Effector memory CD8-positive, alpha-beta T cell (primary cell): ENCODE data around the gene HSCB.
A peak's percentile ranks its signal among the peaks of the same experiment; 100 is the strongest.
"Not testable (repeated sequence)": the region's sequence is repeated elsewhere in the genome, so short reads cannot be mapped to it uniquely, and the experiment has no call there.

Experiments
- ATAC-seq: fragments of 150-1000 bp; cut with Tn5 transposase; replicated peaks from 2 replicates; pipeline ENCODE4 v1.10.0; 2021; ENCODE audit warnings: mild to moderate bottlenecking, moderate library complexity
- DNase-seq, 3 experiments: peaks; one replicate each; pipeline ENCODE4 v3.0.0; 2021
- H3K27ac Mint-ChIP-seq, 2 donors: one replicate each; pipeline ENCODE4 v1.8.0; 2022; ENCODE audit warnings: mild to moderate bottlenecking in 2 of 2, mixed read lengths in 2 of 2, moderate library complexity in 2 of 2
- H3K27me3 Mint-ChIP-seq, 2 donors: one replicate each; pipeline ENCODE4 v1.8.0; 2022; ENCODE audit warnings: mixed read lengths in 2 of 2
- H3K36me3 Mint-ChIP-seq: one replicate; pipeline ENCODE4 v1.8.0; 2022; ENCODE audit warnings: mild to moderate bottlenecking, moderate library complexity, mixed read lengths; ENCODE audit not compliant: insufficient read depth
- H3K4me1 Mint-ChIP-seq, 2 donors: one replicate each; pipeline ENCODE4 v1.8.0; 2022; ENCODE audit warnings: low read depth in 2 of 2, mixed read lengths in 2 of 2
- H3K4me3 Mint-ChIP-seq, 2 donors: one replicate each; pipeline ENCODE4 v1.8.0; 2022; ENCODE audit warnings: mild to moderate bottlenecking in 2 of 2, mixed read lengths in 2 of 2, moderate library complexity in 2 of 2
- H3K9me3 Mint-ChIP-seq, 2 donors: one replicate each; pipeline ENCODE4 v1.8.0; 2022; ENCODE audit warnings: mixed read lengths in 2 of 2

The HSCB gene

GRCh38 chr22:28759861-28760560 is 18.2 kb downstream of the HSCB start:
- H3K4me3 Mint-ChIP-seq, result no peak overlapping the region
- H3K9me3 Mint-ChIP-seq, result no peaks in the 10 kb centered on the region
- H3K4me1 Mint-ChIP-seq, result no peaks in the 10 kb centered on the region
- no peaks in the 10 kb centered on the region for H3K36me3 Mint-ChIP-seq
- ATAC-seq (no peak), DNase-seq (no peak)
- H3K27ac Mint-ChIP-seq, result no peak overlapping the region
- no peaks in the 10 kb centered on the region for H3K27me3 Mint-ChIP-seq

GRCh38 chr22:28761449-28761755 is 19.6 kb downstream of the HSCB start:
- H3K36me3 Mint-ChIP-seq, result no peaks in the 10 kb centered on the region
- DNase-seq, result no peak
- H3K4me1 Mint-ChIP-seq, result no peaks in the 10 kb centered on the region
- no peak for ATAC-seq
- H3K27me3 Mint-ChIP-seq, result no peaks in the 10 kb centered on the region
- no peak overlapping the region for H3K27ac Mint-ChIP-seq
- H3K9me3 Mint-ChIP-seq, result no peaks in the 10 kb centered on the region
- H3K4me3 Mint-ChIP-seq, result no peak overlapping the region

GRCh38 chr22:28762000-28762399 is 20.2 kb downstream of the HSCB start:
- H3K9me3 Mint-ChIP-seq, ATAC-seq, H3K4me1 Mint-ChIP-seq, H3K4me3 Mint-ChIP-seq, H3K36me3 Mint-ChIP-seq, H3K27ac Mint-ChIP-seq, H3K27me3 Mint-ChIP-seq, DNase-seq: not testable (repeated sequence)

- H3K4me1 Mint-ChIP-seq, result no peaks in the 10 kb centered on the region
- ATAC-seq (no peak), DNase-seq (no peak)
- peaks cover 3% of the 10 kb centered on the region for H3K36me3 Mint-ChIP-seq
- no peaks in the 10 kb centered on the region for H3K9me3 Mint-ChIP-seq
- H3K27ac Mint-ChIP-seq, result no peak overlapping the region
- H3K27me3 Mint-ChIP-seq, result no peaks in the 10 kb centered on the region
- H3K4me3 Mint-ChIP-seq, result no peak overlapping the region
Observed at GRCh38 chr22:28766628-28767027, 24.8 kb downstream of the HSCB start.

GRCh38 chr22:28768701-28769393 is 27.0 kb downstream of the HSCB start:
- H3K36me3 Mint-ChIP-seq, result peaks cover 16% of the 10 kb centered on the region
- H3K27ac Mint-ChIP-seq, result no peak overlapping the region
- peaks cover 6 to 7% of the 10 kb centered on the region in 2 donors for H3K4me1 Mint-ChIP-seq
- H3K9me3 Mint-ChIP-seq, result no peaks in the 10 kb centered on the region
- no peak overlapping the region for H3K4me3 Mint-ChIP-seq
- ATAC-seq (no peak), DNase-seq (no peak)
- H3K27me3 Mint-ChIP-seq, result no peaks in the 10 kb centered on the region

GRCh38 chr22:28769394-28770085 is 27.7 kb downstream of the HSCB start:
- H3K27me3 Mint-ChIP-seq, result no peaks in the 10 kb centered on the region
- no peak overlapping the region for H3K4me3 Mint-ChIP-seq
- DNase-seq, result no peak

GRCh38 chr22:28771195-28771791 is 29.5 kb downstream of the HSCB start:
- no peak overlapping the region for H3K27ac Mint-ChIP-seq
- H3K4me3 Mint-ChIP-seq, result no peak overlapping the region
- DNase-seq, result no peak
- H3K4me1 Mint-ChIP-seq, result peaks cover 16 to 19% of the 10 kb centered on the region in 2 donors
- ATAC-seq, result no peak
- peaks cover 39% of the 10 kb centered on the region for H3K36me3 Mint-ChIP-seq
- H3K27me3 Mint-ChIP-seq, result no peaks in the 10 kb centered on the region
- no peaks in the 10 kb centered on the region for H3K9me3 Mint-ChIP-seq

More at GRCh38 chr22:28769394-28770085, 27.7 kb downstream of the HSCB start:
- Mint-ChIP-seq H3K36me3 (peaks cover 22% of the 10 kb centered on the region), H3K9me3 (no peaks in the 10 kb centered on the region), H3K27ac (no peak overlapping the region), H3K4me1 (peaks cover 7 to 9% of the 10 kb centered on the region in 2 donors)
- ATAC-seq, result no peak

GRCh38 chr22:28772633-28773460 is 31.0 kb downstream of the HSCB start, which contains the start of gene CCDC117:
CCDC117 (plus strand) TSS chr22:28772695; CDS start chr22:28772850, 155 bp downstream.
- peak within 1 kb of the TSS; percentile 89 to 96 for H3K27ac Mint-ChIP-seq
- ATAC-seq, result peak; percentile 92
- no peaks in the 10 kb centered on the region for H3K9me3 Mint-ChIP-seq
- DNase-seq, result peak; percentile 89 to 90 (median 89)
- H3K36me3 Mint-ChIP-seq, result peaks cover 52% of the 10 kb centered on the region
- peaks cover 16 to 22% of the 10 kb centered on the region in 2 donors for H3K4me1 Mint-ChIP-seq
- H3K4me3 Mint-ChIP-seq, result peak within 1 kb of the TSS; percentile 91 to 92
- H3K27me3 Mint-ChIP-seq, result no peaks in the 10 kb centered on the region

- DNase-seq (no peak), ATAC-seq (no peak)
- Mint-ChIP-seq H3K4me3 (peak overlapping the region; percentile 91 to 92), H3K4me1 (peaks cover 16 to 22% of the 10 kb centered on the region in 2 donors), H3K27me3 (no peaks in the 10 kb centered on the region), H3K9me3 (no peaks in the 10 kb centered on the region), H3K27ac (peak overlapping the region; percentile 89 to 96), H3K36me3 (peaks cover 59% of the 10 kb centered on the region)
Observed at GRCh38 chr22:28773461-28773867, 31.6 kb downstream of the HSCB start.

- Mint-ChIP-seq H3K4me3 (peak overlapping the region; percentile 91 to 92), H3K27ac (peak overlapping the region in 1 of 2 donors; percentile 96), H3K9me3 (no peaks in the 10 kb centered on the region), H3K27me3 (no peaks in the 10 kb centered on the region), H3K36me3 (peaks cover 62% of the 10 kb centered on the region), H3K4me1 (peaks cover 16 to 22% of the 10 kb centered on the region in 2 donors)
- no peak for ATAC-seq
- no peak for DNase-seq
Observed at GRCh38 chr22:28774378-28774777, 32.5 kb downstream of the HSCB start.

- Mint-ChIP-seq H3K4me3 (no peak overlapping the region), H3K27me3 (no peaks in the 10 kb centered on the region), H3K36me3 (peaks cover 80% of the 10 kb centered on the region), H3K9me3 (no peaks in the 10 kb centered on the region), H3K27ac (no peak overlapping the region), H3K4me1 (peaks cover 7 to 26% of the 10 kb centered on the region in 2 donors)
- no peak for ATAC-seq
- DNase-seq, result no peak
Observed at GRCh38 chr22:28779833-28780232, 38.0 kb downstream of the HSCB start.

GRCh38 chr22:28780296-28780695 is 38.5 kb downstream of the HSCB start:
- Mint-ChIP-seq H3K9me3 (no peaks in the 10 kb centered on the region), H3K4me1 (peaks cover 10 to 24% of the 10 kb centered on the region in 2 donors), H3K36me3 (peaks cover 80% of the 10 kb centered on the region), H3K4me3 (no peak overlapping the region), H3K27me3 (no peaks in the 10 kb centered on the region), H3K27ac (peak overlapping the region in 1 of 2 donors; percentile 28)
- DNase-seq (no peak), ATAC-seq (no peak)
